Retinal pigment epithelial cell (primary cell): ENCODE results near the gene ANKRD11.

Experiments used
- DNase-seq: peaks from one replicate; pipeline ENCODE4 v3.0.0-alpha.2; 2010; ENCODE audit warnings: low read depth
- H3K4me3 ChIP-seq: 2 replicates; pipeline ENCODE4 v1.5.1; 2011; ENCODE audit warnings: mild to moderate bottlenecking, low read length, control low read depth, moderate library complexity
- TF ChIP-seq, protein P1 (sequence below): conservative IDR thresholded peaks from 2 replicates; pipeline ENCODE4 v1.5.1; 2011; ENCODE audit warnings: low read depth, low read length, control low read depth, inconsistent platforms

ANKRD11 gene

DNA sequence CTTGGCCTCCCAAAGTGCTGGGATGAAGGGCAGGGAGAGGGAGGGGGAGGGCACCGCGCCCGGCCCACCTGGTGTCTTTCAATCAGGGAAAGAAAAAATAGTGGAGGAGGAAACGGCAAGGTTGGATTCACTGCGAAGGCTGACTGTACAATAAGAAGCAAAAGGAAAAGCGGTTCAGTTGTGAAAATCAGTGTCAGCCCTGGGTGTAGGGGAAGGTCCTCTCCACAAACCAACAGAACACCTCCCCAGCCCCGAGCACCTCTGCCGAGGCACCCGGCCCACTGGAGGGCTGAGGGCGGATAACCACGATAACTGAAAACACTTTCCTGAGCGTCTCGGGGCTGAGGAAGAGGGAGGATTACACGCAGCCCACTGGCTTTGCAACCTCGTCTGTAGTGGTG is 16.4 kb upstream of the ANKRD11 start:
- H3K4me3 ChIP-seq, result peak overlapping the region; percentile 60
- DNase-seq, result no peak
- TF ChIP-seq, protein P1, sequence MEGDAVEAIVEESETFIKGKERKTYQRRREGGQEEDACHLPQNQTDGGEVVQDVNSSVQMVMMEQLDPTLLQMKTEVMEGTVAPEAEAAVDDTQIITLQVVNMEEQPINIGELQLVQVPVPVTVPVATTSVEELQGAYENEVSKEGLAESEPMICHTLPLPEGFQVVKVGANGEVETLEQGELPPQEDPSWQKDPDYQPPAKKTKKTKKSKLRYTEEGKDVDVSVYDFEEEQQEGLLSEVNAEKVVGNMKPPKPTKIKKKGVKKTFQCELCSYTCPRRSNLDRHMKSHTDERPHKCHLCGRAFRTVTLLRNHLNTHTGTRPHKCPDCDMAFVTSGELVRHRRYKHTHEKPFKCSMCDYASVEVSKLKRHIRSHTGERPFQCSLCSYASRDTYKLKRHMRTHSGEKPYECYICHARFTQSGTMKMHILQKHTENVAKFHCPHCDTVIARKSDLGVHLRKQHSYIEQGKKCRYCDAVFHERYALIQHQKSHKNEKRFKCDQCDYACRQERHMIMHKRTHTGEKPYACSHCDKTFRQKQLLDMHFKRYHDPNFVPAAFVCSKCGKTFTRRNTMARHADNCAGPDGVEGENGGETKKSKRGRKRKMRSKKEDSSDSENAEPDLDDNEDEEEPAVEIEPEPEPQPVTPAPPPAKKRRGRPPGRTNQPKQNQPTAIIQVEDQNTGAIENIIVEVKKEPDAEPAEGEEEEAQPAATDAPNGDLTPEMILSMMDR, result no peak

DNA sequence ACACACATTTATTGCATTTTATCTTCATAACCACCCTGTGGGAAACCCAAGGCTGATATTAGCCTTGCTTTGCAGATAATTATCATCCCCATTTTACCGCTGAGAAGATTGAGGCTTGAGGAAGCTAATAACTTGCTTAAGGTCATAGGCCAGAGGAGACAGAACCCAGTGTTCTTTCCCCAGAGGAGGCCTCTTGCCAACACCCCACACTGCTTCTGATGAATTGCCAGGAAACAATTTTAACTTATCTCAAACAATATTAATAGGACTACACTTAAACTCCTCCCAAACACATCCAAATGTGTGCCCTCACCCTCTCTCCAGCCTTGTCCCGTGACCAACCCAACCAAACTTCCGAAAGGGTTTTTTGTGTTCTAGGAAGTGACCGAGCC is 15.7 kb upstream of the ANKRD11 start:
- no peak overlapping the region for H3K4me3 ChIP-seq
- TF ChIP-seq, protein P1, result no peak
- DNase-seq, result no peak

DNA sequence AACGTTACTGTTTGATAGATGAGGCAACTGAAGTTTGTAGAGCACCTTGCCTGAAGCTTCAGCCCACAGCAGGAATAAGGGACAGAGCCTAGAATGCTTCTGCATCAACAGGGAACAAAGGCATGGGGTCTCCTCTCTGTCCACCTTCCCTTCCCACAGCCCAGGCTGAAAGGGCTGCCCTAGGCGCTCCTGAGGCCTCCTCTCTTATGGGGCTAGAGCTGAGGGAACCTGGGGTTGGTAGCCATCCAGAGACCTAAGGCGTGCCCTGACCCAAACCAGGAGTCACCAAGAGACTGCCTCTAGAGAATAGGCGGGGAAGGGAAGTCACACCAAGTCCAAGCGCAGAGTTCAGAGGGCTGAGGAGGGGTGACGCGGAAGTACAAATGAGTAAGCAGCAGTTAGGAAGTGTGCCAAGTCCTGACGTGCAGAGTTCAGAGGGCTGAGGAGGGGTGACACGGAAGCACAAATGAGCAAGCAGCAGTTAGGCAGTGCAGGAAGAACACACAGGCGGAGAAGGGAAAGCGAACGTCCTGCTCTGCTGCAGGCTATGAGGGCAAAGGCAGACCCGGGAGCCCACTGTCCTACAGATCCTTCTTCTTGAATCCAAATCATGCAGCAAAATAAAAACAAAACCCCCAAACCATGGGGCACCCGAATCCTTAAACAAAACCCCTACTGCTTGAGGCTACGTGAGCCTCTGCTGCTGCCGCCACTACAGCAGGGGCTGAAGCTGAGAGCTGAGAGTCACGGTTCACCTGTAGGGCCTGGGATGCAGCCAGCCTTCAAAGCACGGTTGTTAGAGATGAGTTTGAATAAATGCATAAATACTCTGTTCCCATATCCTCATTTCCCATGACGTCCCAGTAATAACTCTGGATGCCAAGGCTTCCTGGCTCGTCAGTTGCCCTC is 15.1 kb upstream of the ANKRD11 start:
- peak; percentile 79 for DNase-seq
- TF ChIP-seq, protein P1, result no peak

DNA sequence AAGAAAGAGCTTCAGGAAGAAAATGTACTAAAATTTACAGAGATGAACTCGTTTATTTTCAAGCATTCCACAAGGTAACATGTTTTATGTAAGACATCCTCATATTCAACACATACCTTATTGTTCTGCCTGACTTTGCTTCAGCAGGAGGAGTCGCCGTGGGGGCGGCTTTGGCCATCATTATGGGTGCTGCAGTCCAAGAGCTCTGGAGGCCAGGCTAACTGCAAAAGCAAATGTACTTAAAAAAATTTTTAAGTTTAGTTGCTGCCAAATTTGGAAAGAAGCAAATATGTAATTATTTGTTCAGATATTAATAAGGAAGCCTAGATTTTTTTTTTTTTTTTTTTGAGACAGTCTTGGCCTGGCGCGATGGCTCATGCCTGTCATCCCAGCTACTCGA is 13.7 kb upstream of the ANKRD11 start:
- DNase-seq, result no peak
- TF ChIP-seq, protein P1, result no peak
- H3K4me3 ChIP-seq, result no peak overlapping the region

More for the DNA sequence above, 15.1 kb upstream of the ANKRD11 start:
- H3K4me3 ChIP-seq, result no peak overlapping the region

DNA sequence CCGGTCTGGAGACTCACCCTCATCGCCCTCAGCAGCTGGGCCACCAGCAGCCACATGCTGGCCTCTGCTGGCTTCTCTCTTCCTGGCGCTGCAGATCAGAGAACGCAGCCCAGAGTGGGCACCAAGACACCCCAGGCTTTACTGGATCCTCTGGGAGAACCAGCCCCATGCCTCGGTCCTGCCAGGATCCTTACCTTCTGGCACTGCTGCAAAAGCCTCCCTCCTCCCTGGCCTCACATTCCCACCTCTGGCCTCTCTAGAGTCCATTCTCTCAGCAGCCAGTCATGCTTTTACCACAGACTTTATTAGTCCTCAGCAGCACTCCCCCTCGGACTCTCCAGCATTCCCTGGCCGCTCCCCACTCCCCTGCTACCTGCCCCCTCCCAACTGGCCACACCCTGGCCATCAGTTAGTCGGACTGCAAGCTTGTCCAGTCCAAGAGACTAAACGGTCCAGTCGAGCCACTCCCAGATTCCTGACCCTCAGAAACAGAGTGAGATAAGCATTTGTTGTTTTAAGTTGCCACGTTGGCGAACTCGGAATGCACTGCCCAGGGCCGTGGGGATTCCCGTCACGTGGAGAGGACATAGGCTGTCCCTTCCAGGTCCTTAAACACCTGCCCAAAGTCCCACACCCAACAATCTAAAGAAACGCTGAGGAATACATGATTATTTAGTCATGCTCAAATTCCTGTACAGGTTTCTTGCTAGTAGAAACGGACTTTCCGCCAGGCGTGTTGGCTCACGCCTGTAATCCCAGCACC is 11.9 kb upstream of the ANKRD11 start:
- TF ChIP-seq, protein P1, result no peak

DNA sequence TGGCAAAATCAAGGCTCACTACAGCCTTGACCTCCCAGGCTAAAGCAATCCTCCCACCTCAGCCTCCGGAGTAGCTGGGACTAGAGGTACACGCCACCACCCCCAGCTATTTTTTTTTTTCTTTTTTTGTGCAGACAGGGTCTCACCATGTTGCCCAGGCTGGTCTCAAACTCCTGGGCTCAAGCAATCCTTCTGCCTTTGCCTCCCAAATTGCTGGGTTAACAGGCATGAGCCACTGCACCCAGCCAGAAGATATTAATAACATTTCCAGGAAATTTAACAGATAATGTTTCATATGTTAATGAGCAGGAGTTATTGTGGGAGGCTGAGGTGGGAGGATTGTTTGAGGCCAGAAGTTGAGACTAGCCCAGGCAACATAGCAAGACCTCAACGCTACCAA is 9.4 kb upstream of the ANKRD11 start:
- H3K4me3 ChIP-seq, result no peak overlapping the region
- TF ChIP-seq, protein P1, result no peak
- no peak for DNase-seq

More for the DNA sequence above, 11.9 kb upstream of the ANKRD11 start:
- H3K4me3 ChIP-seq, result no peak overlapping the region
- peak; percentile 50 for DNase-seq
